ENCODE data around the gene BMX. TPM values are rescaled to one million over a fixed set of nuclear protein-coding genes. Genes with fewer than 3 reads are reported as not detected.

The BMX gene
- total RNA-seq, 2 donors from 2014 or later: 6.2 to 10.0 TPM

DNA sequence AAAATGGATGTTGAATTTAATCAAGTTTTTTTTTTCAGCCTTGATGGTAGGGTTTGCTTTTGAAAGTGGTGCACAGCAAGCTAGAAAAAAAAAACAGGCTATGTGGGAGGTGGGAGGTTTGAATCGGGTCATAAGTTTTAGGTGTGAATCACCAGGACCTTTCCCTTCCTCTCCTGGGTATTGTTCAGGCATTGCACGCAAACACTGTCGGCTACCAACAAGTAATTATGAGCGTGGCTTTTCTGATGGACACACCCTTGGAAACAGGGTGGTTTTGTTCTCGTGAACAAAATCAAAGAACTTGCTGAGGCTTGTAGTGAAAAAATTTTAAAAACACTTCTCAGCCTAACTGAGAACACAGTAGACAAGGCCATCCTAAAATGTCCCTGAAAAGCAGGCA, 25.6 kb upstream of the BMX start:
- Histone ChIP-seq H3K9me3 (no peaks in the 10 kb centered on the region), H3K36me3 (no peaks in the 10 kb centered on the region), H3K27me3 (replicated peaks; ENCODE audit: insufficient read depth) (no peaks in the 10 kb centered on the region), H3K27ac (no peak overlapping the region), H3K4me1 (ENCODE audit: control insufficient read depth in 1 of 2, low read depth in 2 of 2) (no peaks in the 10 kb centered on the region), H3K4me3 (no peak overlapping the region)
- no peak for DNase-seq (ENCODE audit: low spot score)
- no peak for TF ChIP-seq CTCF (IDR thresholded peaks at IDR 0.05)
- ATAC-seq (ENCODE audit: insufficient number of reproducible peaks, low FRiP score, low read depth): no peak

GRCh38 chrX:15475486-15475885, 25.1 kb upstream of the BMX start:
- no peaks in the 10 kb centered on the region for H3K4me1 ChIP-seq (ENCODE audit: control insufficient read depth in 1 of 2, low read depth in 2 of 2)
- no peak for ATAC-seq (ENCODE audit: insufficient number of reproducible peaks, low FRiP score, low read depth)
- no peak for DNase-seq (ENCODE audit: low spot score)
- no peak overlapping the region for H3K27ac ChIP-seq
- H3K27me3 ChIP-seq (replicated peaks; ENCODE audit: insufficient read depth): no peaks in the 10 kb centered on the region
- H3K36me3 ChIP-seq: no peaks in the 10 kb centered on the region
- H3K9me3 ChIP-seq: no peaks in the 10 kb centered on the region
- no peak overlapping the region for H3K4me3 ChIP-seq
- no peak for TF ChIP-seq CTCF (IDR thresholded peaks at IDR 0.05)

- no peaks in the 10 kb centered on the region for H3K27me3 ChIP-seq (replicated peaks; ENCODE audit: insufficient read depth)
- H3K27ac ChIP-seq: no peak overlapping the region
- H3K36me3 ChIP-seq: no peaks in the 10 kb centered on the region
- no peak for DNase-seq (ENCODE audit: low spot score)
- no peak for ATAC-seq (ENCODE audit: insufficient number of reproducible peaks, low FRiP score, low read depth)
- H3K9me3 ChIP-seq: no peaks in the 10 kb centered on the region
- TF ChIP-seq CTCF (IDR thresholded peaks at IDR 0.05): no peak
- no peak overlapping the region for H3K4me3 ChIP-seq
- H3K4me1 ChIP-seq (ENCODE audit: control insufficient read depth in 1 of 2, low read depth in 2 of 2): no peaks in the 10 kb centered on the region
Observed at GRCh38 chrX:15483891-15484290, 16.7 kb upstream of the BMX start.

GRCh38 chrX:15492469-15492868, 8.1 kb upstream of the BMX start:
- Histone ChIP-seq H3K9me3 (no peaks in the 10 kb centered on the region), H3K27ac (peak overlapping the region in 1 of 2 donors; percentile 74), H3K4me3 (peak overlapping the region; percentile 79), H3K4me1 (ENCODE audit: control insufficient read depth in 1 of 2, low read depth in 2 of 2) (peaks cover 0 to 5% of the 10 kb centered on the region in 2 donors), H3K27me3 (replicated peaks; ENCODE audit: insufficient read depth) (no peaks in the 10 kb centered on the region), H3K36me3 (no peaks in the 10 kb centered on the region)
- no peak for TF ChIP-seq CTCF (IDR thresholded peaks at IDR 0.05)
- ATAC-seq (ENCODE audit: insufficient number of reproducible peaks, low FRiP score, low read depth): no peak
- DNase-seq (ENCODE audit: low spot score): no peak

DNA sequence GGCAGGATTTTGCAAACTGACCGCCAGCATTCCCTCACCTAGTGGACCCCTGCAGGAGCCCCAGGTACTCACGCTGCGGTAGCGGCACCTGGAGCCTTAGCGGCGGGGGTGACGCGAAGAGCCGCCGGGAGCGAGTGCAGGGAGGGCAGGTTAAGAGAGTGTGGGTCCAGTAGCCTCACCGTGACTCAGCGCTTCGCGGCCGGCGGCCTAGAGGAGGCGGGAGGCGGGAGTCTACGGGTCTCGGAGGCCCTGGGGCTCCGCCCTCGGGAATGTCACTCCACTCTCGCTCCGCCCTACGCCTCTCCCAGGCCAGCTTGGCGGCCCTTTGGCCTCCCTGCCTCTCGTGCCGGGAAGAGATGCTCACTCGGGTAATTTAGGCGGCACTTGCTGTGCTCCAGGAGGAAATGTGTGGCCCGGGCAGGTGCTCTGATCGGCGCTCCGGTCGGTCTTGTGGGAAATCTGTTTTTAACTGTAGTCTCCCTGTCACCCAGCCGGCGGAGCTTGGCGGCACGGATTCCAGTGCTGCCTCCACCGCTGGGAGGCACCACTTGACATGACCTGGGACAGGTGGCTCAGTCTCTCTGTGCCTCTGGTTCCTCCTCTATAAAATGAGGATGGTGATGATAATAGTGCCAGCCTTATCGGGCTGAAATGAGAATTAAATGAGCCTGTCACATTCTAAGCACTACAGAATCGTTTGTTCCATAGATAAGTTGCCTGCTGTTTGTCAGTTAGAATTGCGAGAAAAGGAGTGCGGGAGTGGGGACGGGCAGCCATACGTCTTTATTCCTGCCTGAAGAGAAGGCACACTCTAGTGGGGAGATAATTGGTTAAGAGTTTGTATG, 7.3 kb upstream of the BMX start, which contains the start of gene PIR:
TSS of gene PIR (minus strand) at position 216 of the 845 bp plus-strand sequence. CDS start 2,076 bp downstream, outside the sequence.
- DNase-seq (ENCODE audit: low spot score) (peak; percentile 50), ATAC-seq (ENCODE audit: insufficient number of reproducible peaks, low FRiP score, low read depth) (peak; percentile 83)
- peak; percentile 41 for TF ChIP-seq CTCF (IDR thresholded peaks at IDR 0.05)
- Histone ChIP-seq H3K4me3 (peak within 1 kb of the TSS; percentile 79), H3K36me3 (no peaks in the 10 kb centered on the region), H3K27ac (peak within 1 kb of the TSS; percentile 50 to 74), H3K9me3 (no peaks in the 10 kb centered on the region), H3K27me3 (replicated peaks; ENCODE audit: insufficient read depth) (no peaks in the 10 kb centered on the region), H3K4me1 (ENCODE audit: control insufficient read depth in 1 of 2, low read depth in 2 of 2) (peaks cover 0 to 5% of the 10 kb centered on the region in 2 donors)
